Germinal center (tissue), 1 donor: ENCODE results near the gene SHROOM3.
"Not testable (repeated sequence)": the region's sequence is repeated elsewhere in the genome, so short reads cannot be mapped to it uniquely, and the experiment has no call there.

Experiments
- DNase-seq: peaks from one replicate; pipeline ENCODE4 v3.0.0; 2012; ENCODE audit warnings: mixed read lengths, low spot score

The SHROOM3 gene

DNA sequence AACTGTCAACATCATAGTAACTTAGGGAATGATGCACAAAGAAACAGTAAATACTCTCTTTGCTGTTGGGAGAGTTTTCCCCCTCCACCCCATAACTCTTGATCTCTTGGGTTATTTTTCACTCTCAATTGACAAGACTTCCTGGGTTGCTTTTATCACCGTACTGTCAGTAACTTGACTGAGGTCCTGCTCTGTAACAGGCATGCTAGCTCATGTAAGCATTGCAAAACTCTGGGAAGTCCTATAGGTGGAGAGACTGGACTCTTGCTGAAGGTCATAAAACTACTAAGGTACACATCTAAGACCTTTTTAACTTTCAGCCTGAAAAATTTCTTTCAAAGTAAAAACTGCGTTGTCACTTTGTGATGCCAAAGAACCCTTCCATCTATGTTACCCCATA, 10.9 kb downstream of the SHROOM3 start:
- DNase-seq: no peak

DNA sequence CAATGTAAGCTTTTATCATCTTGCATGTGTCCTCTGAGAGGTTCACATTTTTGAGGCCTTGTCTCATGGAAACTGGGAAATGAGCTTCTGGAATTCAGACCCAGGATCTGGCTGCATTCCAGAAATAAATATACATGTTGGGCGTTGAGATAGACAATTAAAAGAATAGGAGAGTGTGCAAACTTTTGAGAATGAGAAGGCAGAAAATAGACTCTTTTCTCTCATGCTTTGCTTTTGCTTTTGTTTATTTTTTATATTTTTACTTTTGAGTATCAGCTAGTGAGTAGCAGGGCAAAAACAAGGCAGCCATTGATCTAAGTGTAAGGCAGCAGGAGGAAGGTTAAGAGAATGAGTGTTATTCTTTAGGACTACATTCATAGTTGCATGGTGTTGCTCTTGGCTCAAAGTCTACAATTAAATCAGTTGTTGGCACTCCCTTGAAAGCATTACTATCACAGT, 12.4 kb downstream of the SHROOM3 start:
- no peak for DNase-seq

DNA sequence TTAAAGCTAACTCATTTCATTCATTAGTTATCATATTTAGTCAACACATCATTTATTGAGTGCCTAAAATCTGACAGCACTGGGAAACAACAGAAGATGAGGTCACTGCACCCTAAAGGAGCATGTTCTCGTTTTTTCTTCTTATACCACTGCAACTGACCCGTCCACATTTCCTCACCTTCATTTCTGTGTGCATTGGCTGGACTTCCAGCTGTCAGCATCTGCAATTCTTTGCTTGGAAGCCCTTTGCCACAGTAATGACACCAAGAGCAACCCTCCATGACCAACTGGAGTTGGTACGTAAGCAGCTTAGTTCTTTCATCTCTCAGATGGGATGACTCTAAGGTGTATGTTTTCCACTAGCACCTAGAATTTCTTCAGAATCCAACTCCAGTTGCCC, 13.2 kb downstream of the SHROOM3 start:
- no peak for DNase-seq

DNA sequence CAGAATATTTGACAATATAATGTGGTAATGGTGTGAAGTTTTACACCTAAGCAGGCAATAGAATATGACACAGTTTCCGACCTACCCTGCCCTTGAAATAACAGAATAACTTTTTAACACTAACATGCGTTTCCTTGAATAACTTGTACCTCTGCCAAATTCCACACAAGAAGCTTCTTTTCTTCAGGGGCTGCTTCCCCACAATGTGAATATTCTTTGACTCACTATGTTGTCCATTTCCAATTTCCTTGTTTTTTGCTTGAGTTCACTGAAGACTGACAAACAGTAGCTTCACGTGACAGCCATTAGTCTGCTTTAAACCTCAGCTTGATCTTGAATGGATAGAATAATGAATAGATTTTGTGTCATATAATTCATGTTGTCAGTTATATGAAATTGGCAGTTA, 14.3 kb downstream of the SHROOM3 start:
- no peak for DNase-seq

DNA sequence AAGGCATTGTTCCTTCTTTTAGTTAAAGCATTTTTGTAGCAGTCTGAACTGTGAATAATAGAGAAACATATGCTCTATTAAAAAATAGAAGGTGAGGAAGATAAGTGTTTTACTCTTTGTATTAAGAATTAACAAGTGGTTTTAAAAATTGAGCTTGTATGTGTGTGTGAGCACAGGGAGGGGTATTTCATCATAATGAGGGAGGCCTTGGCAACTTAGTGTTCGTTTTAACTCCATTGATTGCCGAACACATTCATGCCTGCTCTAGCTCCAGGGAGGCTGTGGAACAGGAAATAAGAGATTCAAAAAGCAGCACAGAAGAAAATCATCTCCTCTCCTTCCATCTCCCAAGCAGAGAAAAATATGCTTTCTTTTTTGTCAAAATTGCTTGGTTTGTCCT, 14.8 kb downstream of the SHROOM3 start:
- no peak for DNase-seq

DNA sequence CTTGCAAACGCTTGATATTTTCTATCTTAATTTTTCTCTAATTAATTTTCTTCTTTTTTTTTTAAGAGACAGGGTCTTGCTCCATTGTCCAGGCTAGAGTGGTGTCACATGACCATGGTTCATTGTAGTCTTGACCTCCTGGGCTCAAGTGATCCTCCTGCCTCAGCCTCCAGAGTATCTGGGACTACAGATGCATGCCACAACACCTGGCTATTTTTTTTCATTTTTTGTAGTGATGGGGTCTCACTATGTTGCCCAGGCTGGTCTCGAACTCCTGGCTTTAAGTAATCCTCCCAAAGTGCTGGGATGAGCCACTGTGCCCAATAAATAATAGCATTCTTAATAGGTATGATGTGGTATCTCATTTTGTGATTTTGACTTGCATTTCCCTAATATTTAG, 18.2 kb downstream of the SHROOM3 start:
- no peak for DNase-seq

DNA sequence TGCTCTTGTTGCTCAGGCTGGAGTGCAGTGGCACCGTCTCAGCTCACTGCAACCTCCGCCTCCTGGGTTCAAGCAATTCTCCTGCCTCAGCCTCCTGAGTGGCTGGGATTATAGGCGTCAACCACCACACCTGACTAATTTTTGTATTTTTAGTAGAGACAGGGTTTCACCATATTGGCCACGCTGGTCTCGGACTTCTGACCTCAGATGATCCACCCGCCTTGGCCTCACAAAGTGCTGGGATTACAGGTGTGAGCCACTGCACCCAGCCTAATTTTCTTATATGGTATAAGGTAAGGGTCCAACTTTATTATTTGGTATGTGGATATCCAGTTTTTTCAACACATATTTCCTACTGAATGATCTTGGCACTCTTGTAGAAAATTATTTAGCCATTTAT, 19.0 kb downstream of the SHROOM3 start:
- not testable (repeated sequence) for DNase-seq

DNA sequence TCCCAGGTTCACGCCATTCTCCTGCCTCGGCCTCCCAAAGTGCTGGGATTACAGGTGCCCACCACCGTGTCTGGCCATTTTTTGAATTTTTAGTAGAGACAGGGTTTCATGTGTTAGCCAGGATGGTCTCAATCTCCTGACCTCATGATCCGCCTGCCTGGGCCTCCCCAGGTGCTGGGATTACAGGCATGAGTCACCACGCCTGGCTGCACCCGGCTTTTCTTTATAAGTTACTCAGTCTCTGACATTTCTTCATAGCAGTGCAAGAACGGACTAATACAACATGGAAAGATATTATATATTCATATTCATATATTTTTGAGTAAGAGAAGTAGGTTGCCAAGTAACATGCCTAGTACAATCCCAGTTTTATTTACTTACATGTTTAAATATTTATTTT, 22.9 kb downstream of the SHROOM3 start:
- no peak for DNase-seq

DNA sequence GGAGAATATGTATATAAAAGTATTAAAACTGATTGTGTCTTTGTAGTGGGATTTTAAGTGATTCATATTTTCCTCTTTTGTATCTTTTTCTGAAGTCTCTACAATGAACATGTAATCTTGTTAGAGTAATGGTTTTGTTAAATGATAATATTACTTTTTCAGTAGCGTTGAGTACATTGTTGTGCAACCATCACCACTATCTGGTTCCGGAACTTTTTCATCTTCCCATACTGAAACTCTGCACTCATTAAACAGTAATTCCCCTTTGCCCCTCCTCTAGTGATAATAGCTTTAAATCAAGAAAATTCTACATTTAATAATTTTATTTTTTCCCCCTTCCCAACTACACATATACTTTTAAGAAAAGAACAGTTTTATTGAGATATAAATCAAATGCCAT, 23.3 kb downstream of the SHROOM3 start:
- DNase-seq: no peak

DNA sequence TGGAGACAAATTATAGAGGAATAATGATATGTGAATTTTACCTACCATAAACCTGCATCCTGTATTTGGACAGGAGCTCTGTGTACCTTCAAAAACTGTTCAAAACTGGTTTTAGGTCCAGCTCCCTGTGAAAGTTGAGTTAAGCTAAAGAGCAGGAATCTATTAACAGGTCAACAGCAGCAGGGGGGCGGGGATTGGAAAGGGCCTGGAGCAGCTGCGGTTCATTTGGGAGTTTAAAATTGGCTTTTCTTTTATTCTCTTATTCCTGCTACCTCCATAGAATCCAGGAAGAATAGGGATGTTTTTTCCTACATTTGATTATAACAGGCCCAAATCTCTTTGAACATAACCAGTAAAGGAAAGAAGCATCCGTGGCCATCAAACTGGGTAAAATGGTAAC, 23.8 kb downstream of the SHROOM3 start:
- no peak for DNase-seq

DNA sequence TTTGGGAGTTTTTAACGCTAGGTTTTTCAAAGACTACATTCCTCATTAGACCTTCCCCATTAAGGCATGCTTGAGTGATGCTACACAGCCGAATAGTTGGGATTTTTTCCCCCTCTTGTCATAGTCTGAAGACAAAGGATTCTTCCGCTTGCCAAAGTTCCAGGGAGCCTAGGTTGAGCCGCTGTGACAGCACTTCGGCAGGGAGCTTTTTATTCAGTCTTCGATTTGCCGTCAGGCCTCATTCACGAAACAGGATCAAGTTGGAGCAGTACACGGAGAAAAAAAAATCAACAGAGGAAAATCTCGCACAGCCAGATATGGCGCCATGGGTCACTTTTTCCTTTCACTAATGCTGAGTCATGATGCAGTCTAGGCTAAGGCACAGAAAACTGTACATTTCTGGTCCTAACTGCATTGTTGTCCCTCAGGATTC, 24.3 kb downstream of the SHROOM3 start:
- DNase-seq: no peak

DNA sequence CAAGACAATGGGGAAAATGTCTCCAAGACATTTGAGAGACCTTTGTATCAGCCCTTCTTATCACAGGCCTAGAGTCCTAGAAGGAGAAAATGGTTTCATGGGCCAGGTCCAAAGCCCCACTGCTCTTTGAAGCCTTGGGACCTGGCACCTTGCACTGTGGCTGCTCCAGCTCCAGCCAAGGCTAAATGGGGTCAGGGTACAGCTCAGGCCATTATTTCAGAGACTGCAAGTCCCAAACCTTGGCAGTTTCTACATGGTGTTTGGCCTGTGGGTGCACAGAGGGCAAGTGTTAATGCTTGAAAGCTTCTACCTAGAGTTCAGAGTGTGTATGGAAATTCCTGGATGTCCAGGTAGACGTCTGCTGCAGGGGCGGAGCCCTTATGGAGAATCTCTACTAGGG, 28.5 kb downstream of the SHROOM3 start:
- DNase-seq: no peak

DNA sequence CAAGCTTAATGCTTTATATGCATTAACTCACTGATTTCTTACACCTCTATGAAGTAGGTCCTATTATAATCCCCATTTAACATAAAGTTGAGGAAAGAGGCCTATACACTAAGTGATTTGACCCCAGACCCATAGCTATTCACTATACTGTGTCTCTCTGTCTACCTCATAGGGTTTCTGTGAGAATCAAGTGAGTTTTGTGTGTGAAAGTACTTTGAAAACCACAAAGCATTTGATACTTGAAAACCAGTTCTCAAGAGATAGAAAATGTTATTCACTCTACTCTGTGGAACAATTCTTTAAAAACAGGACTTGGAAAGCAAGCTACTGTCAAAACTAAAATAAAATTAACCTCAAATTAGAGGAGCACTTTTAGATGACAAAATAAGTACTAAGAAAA, 35.0 kb downstream of the SHROOM3 start:
- no peak for DNase-seq

DNA sequence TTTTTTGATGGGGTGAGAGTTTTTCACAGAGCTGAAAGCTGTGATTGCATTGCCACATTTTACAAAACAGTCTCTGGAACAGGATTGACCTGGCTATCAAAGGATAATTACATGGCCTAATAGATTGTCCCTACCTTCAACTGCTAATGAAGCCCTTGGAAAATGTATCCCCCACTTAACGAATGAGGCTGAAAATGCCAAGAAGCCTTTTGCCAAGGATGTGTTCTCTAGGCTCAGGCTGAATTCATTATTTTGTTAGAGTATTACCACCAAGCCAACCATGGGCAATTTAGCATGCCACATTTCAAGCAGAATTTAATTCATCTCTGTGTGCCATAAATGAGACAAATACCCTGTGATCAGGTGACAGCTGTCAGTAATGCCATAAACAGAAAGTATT, 35.5 kb downstream of the SHROOM3 start:
- DNase-seq: no peak

DNA sequence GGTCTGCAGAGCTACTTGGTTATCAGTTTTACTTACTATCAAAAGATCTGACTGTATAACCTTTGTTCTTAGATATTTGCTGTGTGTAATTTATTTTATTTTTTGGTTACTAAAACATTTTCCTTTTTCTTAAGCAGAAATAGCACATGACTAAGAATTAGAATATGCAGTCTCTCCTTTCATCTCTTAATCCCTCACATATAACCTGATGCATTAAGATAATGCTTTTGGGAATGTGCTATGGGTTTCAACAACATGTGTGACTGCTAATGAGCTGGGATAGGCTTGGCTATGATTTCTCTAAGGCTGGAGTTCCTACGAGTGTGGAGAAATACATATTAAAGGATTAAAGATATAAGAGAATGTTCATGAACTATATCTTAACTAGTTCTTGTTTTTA, 41.5 kb downstream of the SHROOM3 start:
- DNase-seq: no peak

DNA sequence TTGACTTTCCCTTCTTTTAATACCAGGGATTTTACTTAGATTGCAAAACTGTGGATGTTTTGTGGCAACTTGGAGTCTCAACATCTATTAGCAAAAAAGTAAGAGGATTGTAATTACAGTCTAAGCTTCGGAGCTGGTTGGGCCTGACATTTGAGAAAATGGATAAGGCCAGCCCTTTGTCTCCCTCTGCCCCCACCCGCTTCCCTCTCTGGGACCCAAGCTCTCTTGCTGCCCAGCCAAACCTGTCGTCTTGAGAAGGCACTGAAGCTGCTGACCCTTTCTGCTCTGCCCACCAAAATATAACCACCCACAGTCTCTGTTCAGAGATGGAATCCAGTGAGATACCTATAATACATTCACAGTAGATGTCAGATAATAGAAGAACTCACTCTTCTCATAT, 49.6 kb downstream of the SHROOM3 start:
- no peak for DNase-seq

DNA sequence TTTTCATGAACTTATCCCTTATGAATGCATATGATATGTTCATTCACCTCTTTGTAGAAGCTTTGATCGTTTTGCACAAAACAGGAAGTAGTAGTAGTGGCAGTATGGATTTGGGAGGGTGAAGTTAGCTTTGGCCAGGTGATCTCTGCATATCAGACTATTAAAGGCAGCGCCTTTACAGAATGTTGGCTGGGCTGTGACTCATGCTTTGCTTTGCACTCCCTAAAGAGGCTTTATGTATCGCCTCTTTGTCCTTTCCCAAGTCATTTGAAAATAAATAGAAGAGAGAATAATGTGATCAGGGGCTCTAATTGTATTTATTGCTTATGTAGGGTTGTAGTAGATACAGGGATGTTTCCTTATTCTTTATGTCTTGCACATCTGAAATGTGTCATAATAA, 50.4 kb downstream of the SHROOM3 start:
- DNase-seq: no peak

DNA sequence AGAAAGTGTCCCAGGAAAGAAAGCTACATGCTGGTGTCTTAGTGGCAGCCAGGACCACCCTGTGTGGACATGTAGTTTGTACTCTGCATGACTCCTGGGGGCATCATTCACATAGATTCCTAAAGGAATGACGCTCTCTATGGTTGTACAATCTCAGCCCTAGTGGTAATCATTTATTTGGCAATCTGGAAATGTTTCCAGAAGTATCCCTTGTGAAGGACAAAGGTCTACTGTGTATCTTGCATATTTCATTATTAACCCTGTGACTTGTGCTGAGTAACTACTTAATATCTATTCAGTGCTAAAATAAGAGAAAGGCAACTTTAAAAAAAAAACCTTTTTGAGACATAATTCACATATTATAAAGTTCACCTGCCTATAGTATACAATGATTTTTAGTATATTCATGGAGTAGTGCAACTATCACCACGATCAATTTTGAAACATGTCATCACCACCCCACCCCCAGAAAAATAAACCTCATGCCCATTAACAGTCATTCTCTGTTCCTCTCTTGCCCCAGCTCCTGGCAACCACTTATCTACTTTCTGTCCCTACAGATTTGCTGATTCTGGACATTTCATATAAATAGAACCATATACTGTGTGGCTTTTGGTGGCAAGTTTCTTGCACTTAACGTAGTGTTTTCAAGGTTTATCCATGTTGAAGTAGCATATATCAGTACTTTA, 51.7 kb downstream of the SHROOM3 start:
- no peak for DNase-seq

DNA sequence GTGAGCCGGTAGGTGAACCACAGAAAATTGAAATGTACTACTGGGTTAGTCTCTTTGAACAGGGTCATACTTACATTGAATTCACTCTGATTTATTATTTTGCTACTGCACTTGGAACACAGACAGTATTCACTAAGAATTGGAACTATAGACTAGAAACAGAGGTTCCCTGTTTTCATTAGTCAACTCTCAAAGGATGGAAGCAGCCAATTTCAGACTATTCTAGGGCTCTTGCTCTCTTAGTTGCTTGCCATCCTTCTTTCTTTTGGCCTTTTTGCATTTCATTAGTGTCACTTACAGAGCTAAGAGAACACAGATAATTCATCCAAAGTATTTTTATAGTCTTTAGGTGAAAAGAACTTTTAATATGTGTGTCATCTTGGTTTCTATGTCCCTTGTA, 52.6 kb downstream of the SHROOM3 start:
- DNase-seq: no peak

DNA sequence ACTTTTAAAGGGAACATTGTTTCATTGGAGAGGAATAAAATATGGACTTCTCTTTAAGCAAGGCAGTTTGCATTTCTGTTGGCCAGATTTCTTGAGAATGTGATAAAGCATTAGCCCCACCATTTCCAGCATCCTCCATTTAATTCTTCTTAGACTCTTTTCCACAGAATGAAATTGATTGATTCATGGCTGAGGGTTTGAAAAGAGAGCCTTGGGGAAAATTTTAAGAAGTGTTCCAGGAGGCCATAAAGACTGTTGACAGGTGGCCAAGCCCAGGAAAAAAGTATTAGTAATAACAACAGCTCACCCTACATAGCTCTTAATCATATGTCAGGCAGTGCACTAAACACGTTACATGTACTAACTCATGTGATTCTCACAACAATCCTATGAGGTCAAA, 53.4 kb downstream of the SHROOM3 start:
- no peak for DNase-seq

DNA sequence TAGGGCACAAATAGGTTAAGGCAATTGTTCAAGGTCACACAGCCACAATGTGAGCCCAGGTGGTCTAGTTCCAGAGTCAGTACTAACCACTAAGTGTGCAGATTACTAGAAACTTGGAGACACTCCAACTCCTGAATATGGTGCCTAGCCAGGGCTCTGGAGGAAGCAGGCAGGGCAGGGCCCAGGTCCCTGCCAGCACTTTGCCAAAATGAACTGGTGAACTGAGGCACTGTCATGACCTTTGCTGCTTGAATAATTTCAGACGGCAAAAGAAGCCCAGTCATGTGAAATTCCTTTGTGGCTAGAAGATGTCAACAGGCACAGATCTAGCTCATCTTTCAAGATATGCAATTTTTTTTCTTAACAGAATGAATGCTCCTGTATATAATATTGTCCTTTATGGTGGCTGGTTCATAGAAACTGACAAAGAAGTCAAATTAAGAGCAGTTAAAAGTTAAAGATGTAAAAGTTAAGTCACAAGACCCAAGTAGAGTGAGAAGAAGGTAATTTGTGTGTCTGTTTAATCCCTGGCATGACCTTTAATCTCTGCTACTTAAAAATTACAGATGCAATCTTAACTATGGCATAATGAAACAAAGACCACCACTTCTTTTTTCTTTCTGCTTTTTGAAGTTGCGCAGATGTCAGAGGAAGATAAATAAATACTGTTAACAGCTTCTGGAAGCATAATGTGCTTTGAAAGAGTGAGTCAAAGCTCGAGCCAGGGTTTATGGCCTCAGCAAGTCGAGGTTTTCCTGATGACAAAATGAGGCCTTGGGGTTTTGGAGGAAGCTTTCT, 54.1 kb downstream of the SHROOM3 start:
- no peak for DNase-seq

DNA sequence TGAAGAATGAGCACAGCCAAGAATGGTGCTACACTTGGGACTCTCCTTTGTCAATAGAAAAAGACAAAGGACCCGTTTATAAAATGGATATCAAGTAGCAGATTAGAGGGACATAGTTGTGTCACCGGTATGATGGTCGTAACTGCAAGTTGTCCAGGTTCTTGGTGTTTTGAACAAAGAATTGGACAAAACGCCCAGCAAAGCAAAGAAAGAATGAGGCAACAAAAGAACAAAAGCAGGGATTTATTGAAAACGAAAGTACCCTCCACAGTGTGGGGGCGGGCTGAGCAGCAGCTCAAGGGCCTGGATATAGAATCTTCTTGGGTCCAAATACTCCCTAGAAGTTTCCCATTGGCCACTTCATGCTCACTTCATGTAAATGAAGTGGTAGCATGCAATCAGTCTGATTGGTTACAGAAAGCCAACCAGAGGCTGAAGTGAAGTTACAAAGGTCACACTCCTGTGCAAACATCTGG, 54.7 kb downstream of the SHROOM3 start:
- no peak for DNase-seq

DNA sequence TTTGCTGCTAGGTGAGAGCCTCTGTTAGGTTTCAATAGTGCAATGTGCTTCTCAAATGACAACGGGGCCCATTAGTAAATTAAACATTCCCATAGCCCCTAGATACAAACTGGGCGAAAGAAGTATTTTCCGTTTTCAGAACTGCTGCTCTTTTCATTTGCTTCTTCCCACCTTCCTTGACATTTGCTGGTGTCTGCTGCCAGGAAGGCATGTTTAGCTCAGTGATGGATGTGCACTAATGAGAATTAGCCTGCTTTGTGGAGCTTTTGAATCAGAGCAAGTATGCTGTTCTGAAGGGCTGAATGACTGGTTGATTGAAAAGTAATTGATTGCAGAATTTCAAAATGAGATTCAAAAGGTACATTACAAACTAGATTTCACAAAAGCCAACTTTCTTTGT, 57.0 kb downstream of the SHROOM3 start:
- DNase-seq: no peak

DNA sequence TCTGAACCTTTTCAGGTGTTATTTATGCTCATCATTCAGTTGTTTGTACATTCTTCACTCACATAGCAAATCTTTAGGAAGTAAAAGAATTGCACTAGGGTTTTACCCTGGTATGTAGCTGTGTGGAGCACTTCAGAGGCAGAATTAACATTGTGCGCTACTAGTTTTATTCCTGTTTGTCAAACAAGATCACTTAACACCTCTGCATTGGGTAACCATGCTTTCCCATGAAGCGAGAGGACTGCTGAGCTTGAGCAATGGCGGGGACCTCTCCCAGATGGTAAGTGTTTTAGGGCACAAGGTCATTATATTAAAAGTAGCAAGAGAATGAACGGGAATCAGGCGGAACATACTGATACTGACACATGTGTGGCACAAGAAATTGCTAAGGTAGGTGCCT, 59.2 kb downstream of the SHROOM3 start:
- DNase-seq: no peak
